Endothelial cell of umbilical vein (primary cell): ENCODE measurements around the gene SLC7A6. TPM values are rescaled to one million over a fixed set of nuclear protein-coding genes. Genes with fewer than 3 reads are reported as not detected.

Experiments
- BruUV-seq: library from RNA; stranded (reverse); fragments of 400-500 nt; replicated peaks from 2 replicates; lab custom pipeline; 2021; lab: Mats Ljungman, UMichigan
- CTCF ChIA-PET: fragments of 300-600, 350-600 bp; sonication (Branson Sonifier 250); formaldehyde crosslinking; loops from one replicate; lab custom pipeline; 2021; ENCODE audit warnings: antibody characterized with exemption, inconsistent platforms; lab: Charles Lee
- POLR2A ChIA-PET: fragments of 300-600, 350-600 bp; sonication (Branson Sonifier 250); formaldehyde crosslinking; loops from one replicate; lab custom pipeline; 2021; ENCODE audit warnings: antibody characterized with exemption, inconsistent platforms; lab: Charles Lee
- DNase-seq: peaks from one replicate; pipeline ENCODE4 v3.0.0-alpha.2; 2011; ENCODE audit warnings: low read depth, low spot score
- FAIRE-seq: peaks from 2 replicates; lab custom pipeline; 2011; peaks lifted over from hg19 to GRCh38; lab: Jason Lieb, UNC
- H2AFZ ChIP-seq: 2 replicates; pipeline ENCODE4 v1.6.0; 2012; ENCODE audit warnings: low read depth, low read length, control low read depth, inconsistent platforms
- H3K27ac ChIP-seq: 2 replicates; pipeline ENCODE4 v1.5.1; 2011; ENCODE audit warnings: low read depth, mild to moderate bottlenecking, control low read depth, low read length, moderate library complexity; ENCODE audit not compliant: insufficient read depth
- H3K27me3 ChIP-seq, 2 experiments: 2 replicates each; pipeline versions ENCODE4 v1.6.0 to v1.6.1; 2011; ENCODE audit warnings: low read length in 2 of 2, mixed read lengths in 1 of 2; ENCODE audit not compliant: control insufficient read depth in 2 of 2, insufficient read depth in 2 of 2
- H3K36me3 ChIP-seq, 2 experiments: 2 replicates in 1 of 2; 3 replicates in 1 of 2; pipeline ENCODE4 v1.5.1; 2011; ENCODE audit warnings: low read length in 2 of 2, mild to moderate bottlenecking in 1 of 2, moderate library complexity in 1 of 2; ENCODE audit not compliant: control insufficient read depth in 2 of 2, insufficient read depth in 2 of 2; ENCODE audit errors: extremely low read depth in 1 of 2
- H3K4me1 ChIP-seq: 3 replicates; pipeline ENCODE4 v1.5.1; 2011; ENCODE audit warnings: mild to moderate bottlenecking, low read length; ENCODE audit not compliant: control insufficient read depth, insufficient read depth; ENCODE audit errors: extremely low read depth
- H3K4me2 ChIP-seq: 2 replicates; pipeline ENCODE4 v1.6.1; 2011; ENCODE audit warnings: low read length, control low read depth, mixed read lengths; ENCODE audit not compliant: insufficient read depth
- H3K4me3 ChIP-seq, 3 experiments: fragments of 200-600 bp in 1 of 3; sonication (generic), shearing (Covaris generic) in 1 of 3; replicated peaks in 1 of 3; 2 replicates each; pipeline ENCODE4 v1.5.1; 2011 to 2016; ENCODE audit warnings: control low read depth in 3 of 3, low read length in 3 of 3, mild to moderate bottlenecking in 2 of 3, inconsistent platforms in 1 of 3, low read depth in 1 of 3, moderate library complexity in 1 of 3; ENCODE audit not compliant: insufficient read depth in 1 of 3
- H3K79me2 ChIP-seq: 2 replicates; pipeline ENCODE4 v1.6.0; 2012; ENCODE audit warnings: low read length, inconsistent platforms; ENCODE audit not compliant: control insufficient read depth, insufficient read depth
- H3K9ac ChIP-seq: replicated peaks from 2 replicates; pipeline ENCODE3; 2011; ENCODE audit warnings: low read length, control low read depth; ENCODE audit not compliant: insufficient read depth; ENCODE audit errors: extremely low read depth
- H3K9me1 ChIP-seq: replicated peaks from 3 replicates; pipeline ENCODE4 v1.6.0; 2011; ENCODE audit warnings: mild to moderate bottlenecking, low read length; ENCODE audit not compliant: control insufficient read depth, insufficient read depth; ENCODE audit errors: extremely low read depth
- H3K9me3 ChIP-seq: replicated peaks from 2 replicates; pipeline ENCODE4 v1.5.1; 2012; ENCODE audit warnings: low read length, inconsistent platforms; ENCODE audit not compliant: control insufficient read depth, insufficient read depth
- H4K20me1 ChIP-seq: replicated peaks from 2 replicates; pipeline ENCODE3; 2011; ENCODE audit warnings: mild to moderate bottlenecking, low read length; ENCODE audit not compliant: control insufficient read depth, insufficient read depth; ENCODE audit errors: extremely low read depth
- EZH2 ChIP-seq: IDR thresholded peaks from 2 replicates; pipeline ENCODE4 v1.6.1; 2012; ENCODE audit warnings: borderline replicate concordance, low read depth, mild to moderate bottlenecking, moderate library complexity, low read length, inconsistent platforms; ENCODE audit not compliant: severe bottlenecking
- GATA2 ChIP-seq: IDR thresholded peaks from 2 replicates; pipeline ENCODE4 v1.7.0; 2011; ENCODE audit warnings: low read depth, mild to moderate bottlenecking, moderate library complexity, mixed read lengths, low read length; ENCODE audit not compliant: insufficient read length, insufficient read depth
- JUN ChIP-seq: IDR thresholded peaks from 2 replicates; pipeline ENCODE4 v1.6.1; 2011; ENCODE audit warnings: borderline replicate concordance, low read depth; ENCODE audit not compliant: insufficient read length, insufficient read depth
- MYC ChIP-seq: IDR thresholded peaks from one replicate; pipeline ENCODE4 v1.6.1; 2011; ENCODE audit warnings: mild to moderate bottlenecking, low read depth, low read length
- POLR2A ChIP-seq: IDR thresholded peaks from 2 replicates; pipeline ENCODE4 v1.6.1; 2012; ENCODE audit warnings: low read depth, mild to moderate bottlenecking, control low read depth, low read length
- POLR2AphosphoS5 ChIP-seq: IDR thresholded peaks from 2 replicates; pipeline ENCODE4 v1.6.1; 2012; ENCODE audit warnings: low read depth, mild to moderate bottlenecking, control low read depth, low read length, moderate library complexity; ENCODE audit not compliant: insufficient read depth
- dilution Hi-C: fragments of 300-500 bp; cut with MboI; formaldehyde crosslinking; loops from one replicate; pipeline ENCODE4 v1.15.0; 2019; ENCODE audit warnings: low sequenced_read_pairs; ENCODE audit not compliant: extremely low pct_ligation_motif_present
- intact Hi-C: fragments of 100-400 bp; cut with micrococcal nuclease; formaldehyde crosslinking; loops from one replicate; pipeline ENCODE4 v1.10.0; 2022
- polyA plus RNA-seq, 4 experiments: library from polyadenylated mRNA; depleted of rRNA in 3 of 4; stranded (reverse) in 3 of 4; unstranded in 1 of 4; fragments of >200 nt; gene quantifications; 2 replicates each; pipeline versions ENCODE4 v1.2.1 to v1.2.3, GENCODE V29; 2011 to 2012; ENCODE audit warnings: missing spikeins in 1 of 4
- total RNA-seq: library from RNA; stranded (reverse); gene quantifications from 2 replicates; pipeline ENCODE4 v1.2.3, GENCODE V29; 2021

Gene SLC7A6
- total and polyA plus RNA-seq, 2 donors (not counting 3 experiments of a cell fraction or from before 2014, with no cell fraction given), result 68.0 to 86.5 TPM

DNA sequence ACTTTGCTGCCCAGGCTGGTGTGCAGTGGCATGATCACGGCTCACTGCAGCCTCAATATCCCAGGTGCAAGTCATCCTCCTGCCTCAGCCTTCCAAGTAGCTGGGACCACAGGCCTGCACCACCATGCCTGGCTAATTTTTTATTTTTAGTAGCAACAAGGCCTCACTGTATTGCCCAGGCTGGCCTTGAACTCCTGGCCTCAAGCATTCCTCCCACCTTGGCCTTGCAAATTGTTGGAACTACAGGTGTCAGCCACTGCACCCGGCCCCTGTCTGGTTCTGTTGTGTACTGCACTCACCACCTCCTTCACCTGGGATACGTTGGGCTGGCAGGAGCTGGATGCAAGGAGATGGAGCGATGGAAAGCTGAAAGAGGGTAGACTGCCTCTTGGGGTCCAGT, 10.6 kb upstream of the SLC7A6 start:
- Histone ChIP-seq H3K27me3 (no peaks in the 10 kb centered on the region), H3K9me3 (no peaks in the 10 kb centered on the region), H3K27ac (no peak overlapping the region), H3K4me3 (no peak overlapping the region), H3K4me2 (no peak overlapping the region), H2AFZ (no peak overlapping the region), H3K9me1 (no peaks in the 10 kb centered on the region), H3K4me1 (peaks cover 8% of the 10 kb centered on the region), H3K79me2 (no peaks in the 10 kb centered on the region), H3K36me3 (peaks cover 0 to 16% of the 10 kb centered on the region in 2 experiments), H4K20me1 (no peaks in the 10 kb centered on the region), H3K9ac (no peak overlapping the region)
- TF ChIP-seq GATA2 (no peak), EZH2 (no peak), POLR2A (no peak), POLR2AphosphoS5 (no peak), MYC (no peak), JUN (no peak)
- BruUV-seq, result no TSS peak
- intact Hi-C loops, result no loop called here
- DNase-seq, result no peak
- ChIA-PET POLR2A (no interaction called here), CTCF (interaction anchor here (2.2 kb wide), 1 partner anchor 10 kb away, joined by 9 read pairs; the partner anchor contains the start of gene SLC7A6)
- dilution Hi-C loops, result no loop called here
- no peak for FAIRE-seq

DNA sequence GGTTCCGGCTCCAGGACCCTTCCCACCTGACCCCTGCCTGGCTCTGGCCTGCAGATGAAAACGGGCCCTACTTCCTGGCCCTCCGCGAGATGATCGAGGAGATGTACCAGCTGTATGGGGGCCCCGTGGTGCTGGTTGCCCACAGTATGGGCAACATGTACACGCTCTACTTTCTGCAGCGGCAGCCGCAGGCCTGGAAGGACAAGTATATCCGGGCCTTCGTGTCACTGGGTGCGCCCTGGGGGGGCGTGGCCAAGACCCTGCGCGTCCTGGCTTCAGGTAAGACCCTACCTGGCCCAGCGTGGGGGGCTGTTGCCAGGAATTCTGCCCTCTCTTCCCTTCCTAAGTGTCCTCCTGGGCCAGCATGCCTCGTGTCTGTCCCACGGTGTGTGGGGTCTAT, 8.6 kb upstream of the SLC7A6 start:
- intact Hi-C loops, result no loop called here
- dilution Hi-C loops, result no loop called here
- peaks cover 0 to 30% of the 10 kb centered on the region in 2 experiments for H3K36me3 ChIP-seq

More for the DNA sequence above, 8.6 kb upstream of the SLC7A6 start:
- Histone ChIP-seq H3K4me3 (no peak overlapping the region), H4K20me1 (no peaks in the 10 kb centered on the region), H3K9me3 (no peaks in the 10 kb centered on the region), H3K4me1 (peaks cover 8% of the 10 kb centered on the region), H2AFZ (no peak overlapping the region), H3K9me1 (no peaks in the 10 kb centered on the region), H3K9ac (no peak overlapping the region), H3K27ac (no peak overlapping the region), H3K4me2 (no peak overlapping the region), H3K79me2 (no peaks in the 10 kb centered on the region), H3K27me3 (no peaks in the 10 kb centered on the region)
- no peak for TF ChIP-seq GATA2
- no peak for TF ChIP-seq POLR2AphosphoS5
- FAIRE-seq, result no peak
- ChIA-PET CTCF (interaction anchor here (1.0 to 2.2 kb wide), 2 partner anchors 8 to 34 kb away, joined by 3 to 9 read pairs; partner anchors contain the start of gene SLC7A6), POLR2A (interaction anchor here (1.0 kb wide), 1 partner anchor 8 kb away, joined by 3 read pairs; no protein-coding TSS in a partner anchor)
- DNase-seq, result no peak
- BruUV-seq, result no TSS peak
